Mucosa of rectum (tissue), 2 donors: ENCODE results near the gene TCERG1L.

Experiments used
- H3K27ac ChIP-seq, 2 donors: one replicate each; pipeline ENCODE4 v1.7.0; 2013; ENCODE audit warnings: inconsistent platforms in 2 of 2, low read depth in 2 of 2, low read length in 2 of 2
- H3K27me3 ChIP-seq, 2 donors: one replicate each; pipeline ENCODE4 v1.7.0; 2013; ENCODE audit warnings: low read length in 2 of 2; ENCODE audit not compliant: control insufficient read depth in 2 of 2, insufficient read depth in 2 of 2
- H3K36me3 ChIP-seq, 2 donors: one replicate each; pipeline ENCODE4 v1.7.0; 2013; ENCODE audit warnings: low read length in 2 of 2; ENCODE audit not compliant: control insufficient read depth in 2 of 2, insufficient read depth in 2 of 2
- H3K4me1 ChIP-seq, 2 donors: one replicate each; pipeline ENCODE4 v1.7.0; 2013; ENCODE audit warnings: low read length in 2 of 2, mild to moderate bottlenecking in 1 of 2; ENCODE audit not compliant: control insufficient read depth in 2 of 2, insufficient read depth in 2 of 2
- H3K4me3 ChIP-seq, 2 donors: one replicate each; pipeline ENCODE4 v1.7.0; 2013; ENCODE audit warnings: low read length in 2 of 2
- H3K9ac ChIP-seq, 2 donors: one replicate each; pipeline ENCODE4 v1.7.0; 2013; ENCODE audit warnings: low read length in 2 of 2, low read depth in 1 of 2, mild to moderate bottlenecking in 1 of 2
- H3K9me3 ChIP-seq, 2 donors: one replicate each; pipeline ENCODE4 v1.7.0; 2013; ENCODE audit warnings: low read length in 2 of 2; ENCODE audit not compliant: control insufficient read depth in 2 of 2
- donor health status: healthy.
- donor health status: Normal muscosa, but diverticular disease.

The TCERG1L gene

GRCh38 chr10:131311661-131312477, at the start of gene TCERG1L:
TCERG1L (minus strand) TSS chr10:131311721; CDS start chr10:131311635, 86 bp downstream.
- Histone ChIP-seq H3K27me3 (peaks cover 0 to 3% of the 10 kb centered on the region in 2 donors), H3K4me1 (no peaks in the 10 kb centered on the region), H3K36me3 (no peaks in the 10 kb centered on the region), H3K9me3 (no peaks in the 10 kb centered on the region), H3K27ac (no peak within 1 kb of the TSS), H3K9ac (no peak within 1 kb of the TSS), H3K4me3 (no peak within 1 kb of the TSS)

- no peak overlapping the region for H3K4me3 ChIP-seq
- H3K9ac ChIP-seq = no peak overlapping the region
- no peak overlapping the region for H3K27ac ChIP-seq
Measured at GRCh38 chr10:131358741-131359442, 47.4 kb upstream of the TCERG1L start.

GRCh38 chr10:131356442-131356841, 44.9 kb upstream of the TCERG1L start:
- H3K4me1 ChIP-seq = no peaks in the 10 kb centered on the region
- H3K9ac ChIP-seq = no peak overlapping the region
- no peak overlapping the region for H3K27ac ChIP-seq
- no peaks in the 10 kb centered on the region for H3K27me3 ChIP-seq
- no peak overlapping the region for H3K4me3 ChIP-seq
- H3K36me3 ChIP-seq = no peaks in the 10 kb centered on the region
- H3K9me3 ChIP-seq = peaks cover 0 to 8% of the 10 kb centered on the region in 2 donors

More at GRCh38 chr10:131358741-131359442, 47.4 kb upstream of the TCERG1L start:
- Histone ChIP-seq H3K27me3 (no peaks in the 10 kb centered on the region), H3K36me3 (no peaks in the 10 kb centered on the region), H3K4me1 (no peaks in the 10 kb centered on the region), H3K9me3 (peaks cover 0 to 15% of the 10 kb centered on the region in 2 donors)

GRCh38 chr10:131355881-131356280, 44.4 kb upstream of the TCERG1L start:
- H3K27me3 ChIP-seq = no peaks in the 10 kb centered on the region

GRCh38 chr10:131355056-131355455, 43.5 kb upstream of the TCERG1L start:
- H3K27ac ChIP-seq = no peak overlapping the region
- H3K4me1 ChIP-seq = no peaks in the 10 kb centered on the region
- H3K27me3 ChIP-seq = no peaks in the 10 kb centered on the region
- no peak overlapping the region for H3K4me3 ChIP-seq
- H3K36me3 ChIP-seq = no peaks in the 10 kb centered on the region
- no peak overlapping the region for H3K9ac ChIP-seq
- H3K9me3 ChIP-seq = peaks cover 0 to 4% of the 10 kb centered on the region in 2 donors

More at GRCh38 chr10:131355881-131356280, 44.4 kb upstream of the TCERG1L start:
- Histone ChIP-seq H3K9ac (no peak overlapping the region), H3K4me3 (no peak overlapping the region), H3K36me3 (no peaks in the 10 kb centered on the region), H3K27ac (no peak overlapping the region), H3K9me3 (peaks cover 0 to 7% of the 10 kb centered on the region in 2 donors), H3K4me1 (no peaks in the 10 kb centered on the region)

- Histone ChIP-seq H3K27me3 (no peaks in the 10 kb centered on the region), H3K27ac (no peak overlapping the region), H3K9me3 (peaks cover 0 to 5% of the 10 kb centered on the region in 2 donors), H3K36me3 (no peaks in the 10 kb centered on the region), H3K9ac (no peak overlapping the region), H3K4me3 (no peak overlapping the region), H3K4me1 (no peaks in the 10 kb centered on the region)
Measured at GRCh38 chr10:131354380-131354779, 42.9 kb upstream of the TCERG1L start.

GRCh38 chr10:131352765-131353290, 41.3 kb upstream of the TCERG1L start:
- Histone ChIP-seq H3K4me3 (no peak overlapping the region), H3K9ac (no peak overlapping the region), H3K4me1 (no peaks in the 10 kb centered on the region), H3K27ac (no peak overlapping the region), H3K27me3 (no peaks in the 10 kb centered on the region), H3K36me3 (no peaks in the 10 kb centered on the region), H3K9me3 (peaks cover 0 to 5% of the 10 kb centered on the region in 2 donors)

- no peak overlapping the region for H3K4me3 ChIP-seq
- H3K36me3 ChIP-seq = no peaks in the 10 kb centered on the region
- H3K27ac ChIP-seq = no peak overlapping the region
- H3K9me3 ChIP-seq = peaks cover 0 to 5% of the 10 kb centered on the region in 2 donors
- no peak overlapping the region for H3K9ac ChIP-seq
- H3K27me3 ChIP-seq = no peaks in the 10 kb centered on the region
- no peaks in the 10 kb centered on the region for H3K4me1 ChIP-seq
Measured at GRCh38 chr10:131350660-131351059, 39.1 kb upstream of the TCERG1L start.

GRCh38 chr10:131350245-131350644, 38.7 kb upstream of the TCERG1L start:
- H3K4me3 ChIP-seq = no peak overlapping the region
- no peaks in the 10 kb centered on the region for H3K4me1 ChIP-seq
- peaks cover 0 to 4% of the 10 kb centered on the region in 2 donors for H3K9me3 ChIP-seq
- H3K27ac ChIP-seq = no peak overlapping the region
- H3K27me3 ChIP-seq = no peaks in the 10 kb centered on the region
- H3K36me3 ChIP-seq = no peaks in the 10 kb centered on the region
- no peak overlapping the region for H3K9ac ChIP-seq

- H3K27ac ChIP-seq = no peak overlapping the region
- H3K9ac ChIP-seq = no peak overlapping the region
- H3K27me3 ChIP-seq = no peaks in the 10 kb centered on the region
- H3K36me3 ChIP-seq = no peaks in the 10 kb centered on the region
- no peaks in the 10 kb centered on the region for H3K4me1 ChIP-seq
- no peak overlapping the region for H3K4me3 ChIP-seq
- peaks cover 0 to 1% of the 10 kb centered on the region in 2 donors for H3K9me3 ChIP-seq
Measured at GRCh38 chr10:131346456-131346855, 34.9 kb upstream of the TCERG1L start.
